HG03342 (cell line): ENCODE data around the gene PSPN.

Experiments used
- ATAC-seq: cut with Tn5 transposase; IDR thresholded peaks from one replicate; pipeline ENCODE4 v1.9.1; 2021; ENCODE audit warnings: mild to moderate bottlenecking, moderate library complexity; ENCODE audit not compliant: unreplicated experiment

Gene PSPN

DNA sequence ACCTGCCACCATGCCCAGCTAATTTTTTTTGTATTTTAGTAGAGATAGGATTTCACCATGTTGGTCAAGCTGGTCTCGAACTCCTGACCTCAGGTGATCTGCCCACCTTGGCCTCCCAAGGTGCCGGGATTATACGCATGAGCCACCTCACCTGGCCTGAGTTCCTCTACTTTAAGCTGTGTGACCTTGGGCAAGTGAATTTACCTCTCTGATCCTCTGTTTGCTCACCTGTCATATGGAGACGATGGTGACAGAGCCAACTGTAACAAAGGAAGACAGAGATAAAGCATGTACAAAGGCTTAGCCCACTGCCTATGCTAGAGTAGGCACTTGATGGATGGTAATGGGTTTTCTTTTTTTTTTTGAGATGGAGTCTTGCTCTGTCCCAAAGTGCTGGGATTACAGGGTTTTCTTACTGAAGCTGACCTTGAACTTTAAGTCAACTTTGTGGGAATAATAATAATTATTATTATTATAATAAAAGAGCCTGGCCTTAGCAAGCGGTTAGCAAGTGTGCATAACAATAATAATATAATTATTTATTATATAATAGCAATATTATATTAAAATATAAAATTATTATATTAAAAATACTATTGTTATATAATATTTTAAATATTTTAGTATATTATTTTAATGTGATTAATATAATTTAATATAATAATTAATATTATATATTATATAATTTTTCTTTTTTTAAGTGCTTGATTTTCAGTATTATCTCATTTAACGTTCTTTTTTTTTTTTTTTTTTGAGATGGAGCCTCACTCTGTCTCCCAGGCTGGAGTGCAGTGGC, 41.0 kb downstream of the PSPN start:
- ATAC-seq = no peak

DNA sequence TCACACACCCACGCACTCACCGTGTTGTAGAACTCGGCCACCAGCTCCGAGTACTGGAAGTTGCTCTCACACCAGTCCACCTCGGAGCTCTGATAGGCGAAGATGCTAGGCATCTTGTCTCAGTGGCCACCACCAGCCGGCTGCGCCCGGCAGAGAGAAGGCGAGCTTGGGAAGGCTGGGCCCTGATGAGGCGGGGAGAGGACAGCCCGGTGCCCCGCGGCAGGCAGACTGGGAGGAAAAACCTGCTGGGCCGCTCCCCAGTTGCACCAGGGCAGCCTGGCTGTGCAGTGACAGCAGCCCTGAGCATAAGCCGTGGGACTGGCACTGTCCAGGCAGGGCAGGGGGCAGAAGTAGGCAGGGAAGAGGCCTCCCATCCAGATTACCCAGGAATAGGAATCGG, 42.3 kb downstream of the PSPN start, which contains the start of gene ACER1:
TSS of gene ACER1 (minus strand) at position 174 of the 400 bp plus-strand sequence. CDS start at position 113, 61 bp downstream.
- no peak for ATAC-seq

DNA sequence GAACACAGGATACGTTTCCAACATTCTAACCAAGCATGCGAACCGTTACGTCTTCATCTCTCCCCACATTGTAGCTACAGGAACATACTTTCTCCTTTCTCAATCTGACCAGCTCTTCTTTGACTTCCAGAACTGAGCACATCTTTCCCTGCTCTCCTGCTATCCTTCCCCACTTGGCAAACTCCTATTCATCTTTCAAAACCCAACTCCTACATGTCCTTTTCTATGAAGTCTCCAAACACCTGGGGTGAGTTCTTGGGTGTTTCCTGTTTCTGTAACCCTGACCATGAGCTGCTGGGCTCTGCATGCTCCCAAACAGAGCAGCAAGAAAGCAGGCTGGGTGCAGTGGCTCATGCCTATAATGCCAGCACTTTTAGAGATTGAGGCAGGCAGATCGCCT, 48.9 kb downstream of the PSPN start:
- no peak for ATAC-seq

DNA sequence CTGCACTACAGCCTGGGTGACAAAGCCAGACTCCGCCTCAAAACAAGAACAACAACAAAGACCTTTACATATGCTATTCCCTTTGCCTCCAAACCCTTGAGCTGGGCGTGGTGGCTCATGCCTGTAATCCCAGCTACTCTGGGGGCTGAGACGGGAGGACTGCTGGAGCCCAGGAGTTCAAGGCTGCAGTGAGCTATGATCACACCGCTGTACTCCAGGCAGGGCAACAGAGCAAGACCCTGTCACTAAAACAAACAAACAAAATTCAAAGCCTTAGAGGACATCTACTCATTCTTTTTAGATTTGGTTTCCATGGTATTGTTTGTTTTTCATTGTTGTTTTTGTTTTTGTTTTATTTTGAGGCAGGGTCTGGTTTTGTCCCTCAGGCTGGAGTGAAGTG, 50.1 kb downstream of the PSPN start:
- ATAC-seq = no peak
